GM06990 (cell line): ENCODE results near the gene NUDT22.
A peak's percentile ranks its signal among the peaks of the same experiment; 100 is the strongest.

Source experiments
- DNase-seq: peaks from one replicate; pipeline ENCODE4 v3.0.0-alpha.2; 2011; ENCODE audit not compliant: insufficient read length; ENCODE audit errors: extremely low read depth
- H3K27me3 ChIP-seq: replicated peaks from 2 replicates; pipeline ENCODE4 v1.6.0; 2011; ENCODE audit warnings: low read length; ENCODE audit not compliant: control insufficient read depth, insufficient read depth
- H3K36me3 ChIP-seq: 2 replicates; pipeline ENCODE4 v1.5.1; 2011; ENCODE audit warnings: low read length; ENCODE audit not compliant: control insufficient read depth, insufficient read depth
- H3K4me3 ChIP-seq: replicated peaks from 2 replicates; pipeline ENCODE4 v1.5.1; 2011; ENCODE audit warnings: low read depth, mild to moderate bottlenecking, control low read depth, low read length
- CTCF ChIP-seq: IDR thresholded peaks from 2 replicates; pipeline ENCODE4 v1.5.1; 2011; ENCODE audit warnings: low read length, control low read depth, mild to moderate bottlenecking, inconsistent platforms; ENCODE audit not compliant: insufficient read depth, poor library complexity, severe bottlenecking

NUDT22 gene

GRCh38 chr11:64223001-64223651 lies 2.9 kb upstream of the NUDT22 start:
- Histone ChIP-seq H3K4me3 (no peak overlapping the region), H3K36me3 (peaks cover 42% of the 10 kb centered on the region), H3K27me3 (no peaks in the 10 kb centered on the region)
- DNase-seq = no peak
- TF ChIP-seq CTCF = no peak

GRCh38 chr11:64224151-64224890 lies 1.8 kb upstream of the NUDT22 start:
- no peaks in the 10 kb centered on the region for H3K27me3 ChIP-seq
- H3K36me3 ChIP-seq = peaks cover 34% of the 10 kb centered on the region
- peak overlapping the region; percentile 94 for H3K4me3 ChIP-seq
- no peak for TF ChIP-seq CTCF
- no peak for DNase-seq

GRCh38 chr11:64224891-64225607 lies 1.0 kb upstream of the NUDT22 start:
- DNase-seq = no peak
- Histone ChIP-seq H3K4me3 (peak overlapping the region; percentile 94), H3K36me3 (peaks cover 29% of the 10 kb centered on the region), H3K27me3 (no peaks in the 10 kb centered on the region)
- no peak for TF ChIP-seq CTCF

GRCh38 chr11:64226507-64227051 lies 505 bp downstream of the NUDT22 start:
- Histone ChIP-seq H3K4me3 (peak overlapping the region; percentile 94), H3K36me3 (peaks cover 17% of the 10 kb centered on the region), H3K27me3 (no peaks in the 10 kb centered on the region)
- peak; percentile 82 for DNase-seq
- peak; percentile 6 for TF ChIP-seq CTCF

GRCh38 chr11:64227405-64227956 lies 1.4 kb downstream of the NUDT22 start:
- H3K4me3 ChIP-seq = peak overlapping the region; percentile 94

More at GRCh38 chr11:64227405-64227956, 1.4 kb downstream of the NUDT22 start:
- no peak for TF ChIP-seq CTCF
- H3K27me3 ChIP-seq = no peaks in the 10 kb centered on the region
- DNase-seq = no peak
- H3K36me3 ChIP-seq = peaks cover 16% of the 10 kb centered on the region
